Measurements from ENCODE around the gene CLSTN1. TPM values are rescaled to one million over a fixed set of nuclear protein-coding genes. Genes with fewer than 3 reads are reported as not detected.
"Not testable (repeated sequence)": the region's sequence is repeated elsewhere in the genome, so short reads cannot be mapped to it uniquely, and the experiment has no call there.

CLSTN1 gene
- total RNA-seq, 1 donor from 2014 or later, result 84.8 TPM

DNA sequence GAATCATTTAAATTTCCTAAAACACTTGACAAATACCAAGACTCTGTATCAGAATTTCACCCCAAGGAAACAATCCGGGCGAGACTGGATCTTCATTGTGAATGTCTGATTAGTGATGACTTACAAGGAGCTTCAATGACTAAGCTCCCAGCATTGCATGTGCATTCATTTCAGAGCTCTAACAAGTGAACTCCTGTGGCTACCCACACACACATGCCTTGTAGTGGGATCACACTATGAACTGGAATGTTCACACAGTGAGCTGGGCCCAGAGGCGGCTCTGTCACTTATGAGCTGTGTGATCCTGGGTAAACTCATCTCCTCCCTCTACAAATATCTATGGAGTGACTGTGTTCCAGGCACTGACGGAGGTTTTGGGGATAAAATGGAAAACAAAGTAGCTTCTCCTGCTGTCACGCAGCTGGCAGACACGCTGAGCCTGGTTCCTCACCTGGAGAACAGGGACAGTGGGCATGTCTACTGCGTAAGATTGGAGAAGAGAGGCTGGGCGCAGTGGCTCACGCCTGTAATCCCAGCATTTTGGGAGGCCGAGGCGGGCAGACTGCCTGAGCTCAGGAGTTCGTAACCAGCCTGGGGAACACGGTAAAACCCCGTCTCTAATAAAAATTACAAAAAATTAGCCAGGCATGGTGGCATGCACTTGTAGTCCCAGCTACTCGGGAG is 56.9 kb downstream of the CLSTN1 start:
- TF ChIP-seq, protein P1, sequence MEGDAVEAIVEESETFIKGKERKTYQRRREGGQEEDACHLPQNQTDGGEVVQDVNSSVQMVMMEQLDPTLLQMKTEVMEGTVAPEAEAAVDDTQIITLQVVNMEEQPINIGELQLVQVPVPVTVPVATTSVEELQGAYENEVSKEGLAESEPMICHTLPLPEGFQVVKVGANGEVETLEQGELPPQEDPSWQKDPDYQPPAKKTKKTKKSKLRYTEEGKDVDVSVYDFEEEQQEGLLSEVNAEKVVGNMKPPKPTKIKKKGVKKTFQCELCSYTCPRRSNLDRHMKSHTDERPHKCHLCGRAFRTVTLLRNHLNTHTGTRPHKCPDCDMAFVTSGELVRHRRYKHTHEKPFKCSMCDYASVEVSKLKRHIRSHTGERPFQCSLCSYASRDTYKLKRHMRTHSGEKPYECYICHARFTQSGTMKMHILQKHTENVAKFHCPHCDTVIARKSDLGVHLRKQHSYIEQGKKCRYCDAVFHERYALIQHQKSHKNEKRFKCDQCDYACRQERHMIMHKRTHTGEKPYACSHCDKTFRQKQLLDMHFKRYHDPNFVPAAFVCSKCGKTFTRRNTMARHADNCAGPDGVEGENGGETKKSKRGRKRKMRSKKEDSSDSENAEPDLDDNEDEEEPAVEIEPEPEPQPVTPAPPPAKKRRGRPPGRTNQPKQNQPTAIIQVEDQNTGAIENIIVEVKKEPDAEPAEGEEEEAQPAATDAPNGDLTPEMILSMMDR (IDR thresholded peaks at IDR 0.05; ENCODE audit: unreplicated experiment), result no peak
- no peaks in the 10 kb centered on the region for H3K36me3 Mint-ChIP-seq (ENCODE audit: low read depth, unreplicated experiment)
- H3K4me1 Mint-ChIP-seq (ENCODE audit: unreplicated experiment), result peaks cover under 1% of the 10 kb centered on the region
- no peaks in the 10 kb centered on the region for H3K9me3 Mint-ChIP-seq (ENCODE audit: unreplicated experiment)
- no peak overlapping the region for H3K4me3 Mint-ChIP-seq (ENCODE audit: unreplicated experiment)
- H3K27ac Mint-ChIP-seq (ENCODE audit: unreplicated experiment), result no peak overlapping the region
- DNase-seq (ENCODE audit: low spot score), result no peak
- no peaks in the 10 kb centered on the region for H3K27me3 Mint-ChIP-seq (ENCODE audit: unreplicated experiment)

DNA sequence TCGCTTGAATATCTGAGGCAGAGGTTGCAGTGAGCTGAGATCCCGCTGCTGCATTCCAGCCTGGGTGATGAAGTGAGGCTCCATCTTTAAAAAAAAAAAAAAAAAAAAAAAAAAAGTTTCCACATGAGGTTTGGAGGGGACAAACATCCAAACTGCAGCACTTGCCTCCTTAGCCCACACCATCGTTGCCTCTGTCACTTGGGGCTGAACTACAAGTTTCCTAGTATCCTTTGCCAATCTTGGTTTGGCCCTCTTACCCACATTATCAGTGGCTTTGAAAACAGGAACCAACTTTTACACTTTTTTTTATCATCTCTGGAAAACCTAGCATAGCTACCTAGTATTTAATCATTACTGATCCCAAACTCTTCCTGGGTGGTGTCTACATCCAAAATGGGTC is 59.2 kb downstream of the CLSTN1 start:
- no peak overlapping the region for H3K4me3 Mint-ChIP-seq (ENCODE audit: unreplicated experiment)
- H3K36me3 Mint-ChIP-seq (ENCODE audit: low read depth, unreplicated experiment), result no peaks in the 10 kb centered on the region
- H3K4me1 Mint-ChIP-seq (ENCODE audit: unreplicated experiment), result peaks cover 8% of the 10 kb centered on the region
- TF ChIP-seq, protein P1 (IDR thresholded peaks at IDR 0.05; ENCODE audit: unreplicated experiment), result no peak
- no peak overlapping the region for H3K27ac Mint-ChIP-seq (ENCODE audit: unreplicated experiment)
- no peaks in the 10 kb centered on the region for H3K9me3 Mint-ChIP-seq (ENCODE audit: unreplicated experiment)
- no peak for DNase-seq (ENCODE audit: low spot score)
- peaks cover 1% of the 10 kb centered on the region for H3K27me3 Mint-ChIP-seq (ENCODE audit: unreplicated experiment)

DNA sequence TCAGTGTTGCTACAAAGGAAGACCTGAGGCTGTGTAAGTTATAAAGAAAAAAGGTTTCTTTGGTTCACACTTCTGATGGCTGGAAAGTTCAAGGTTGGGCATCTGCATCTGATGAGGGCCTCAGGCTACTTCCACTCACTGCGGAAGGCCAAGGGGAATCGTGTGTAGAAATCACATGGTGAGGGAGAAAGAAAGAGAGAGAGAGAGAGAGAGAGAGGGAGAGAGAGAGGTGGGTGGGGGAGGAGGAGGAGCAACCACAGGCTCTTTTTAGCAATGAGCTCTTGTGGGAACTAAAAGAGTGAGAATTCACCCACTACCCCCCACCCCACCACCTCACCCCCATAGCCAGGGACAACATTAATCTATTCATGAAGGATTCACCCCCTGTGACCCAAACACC is 59.9 kb downstream of the CLSTN1 start:
- TF ChIP-seq, protein P1 (IDR thresholded peaks at IDR 0.05; ENCODE audit: unreplicated experiment), result no peak
- H3K4me3 Mint-ChIP-seq (ENCODE audit: unreplicated experiment), result no peak overlapping the region
- H3K4me1 Mint-ChIP-seq (ENCODE audit: unreplicated experiment), result peaks cover 8% of the 10 kb centered on the region
- H3K36me3 Mint-ChIP-seq (ENCODE audit: low read depth, unreplicated experiment), result no peaks in the 10 kb centered on the region
- no peak overlapping the region for H3K27ac Mint-ChIP-seq (ENCODE audit: unreplicated experiment)
- DNase-seq (ENCODE audit: low spot score), result no peak
- peaks cover 1% of the 10 kb centered on the region for H3K27me3 Mint-ChIP-seq (ENCODE audit: unreplicated experiment)
- no peaks in the 10 kb centered on the region for H3K9me3 Mint-ChIP-seq (ENCODE audit: unreplicated experiment)

DNA sequence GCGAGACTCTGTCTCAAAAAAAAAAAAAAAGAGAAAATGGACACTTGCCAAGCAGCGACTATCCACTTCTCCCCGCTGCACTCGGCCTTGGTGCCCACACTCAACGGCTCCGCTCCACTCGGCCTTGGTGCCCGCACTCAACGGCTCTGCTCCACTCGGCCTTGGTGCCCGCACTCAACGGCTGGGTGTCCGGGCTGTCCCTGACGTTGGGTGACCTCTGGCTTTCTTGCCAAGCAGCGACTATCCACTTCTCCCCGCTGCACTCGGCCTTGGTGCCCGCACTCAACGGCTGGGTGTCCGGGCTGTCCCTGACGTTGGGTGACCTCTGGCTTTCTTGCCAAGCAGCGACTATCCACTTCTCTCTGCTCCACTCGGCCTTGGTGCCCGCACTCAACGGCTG is 61.3 kb downstream of the CLSTN1 start:
- not testable (repeated sequence) for H3K4me3 Mint-ChIP-seq (ENCODE audit: unreplicated experiment); H3K4me1 Mint-ChIP-seq (ENCODE audit: unreplicated experiment); H3K27me3 Mint-ChIP-seq (ENCODE audit: unreplicated experiment); DNase-seq (ENCODE audit: low spot score); H3K36me3 Mint-ChIP-seq (ENCODE audit: low read depth, unreplicated experiment); H3K9me3 Mint-ChIP-seq (ENCODE audit: unreplicated experiment); H3K27ac Mint-ChIP-seq (ENCODE audit: unreplicated experiment)

DNA sequence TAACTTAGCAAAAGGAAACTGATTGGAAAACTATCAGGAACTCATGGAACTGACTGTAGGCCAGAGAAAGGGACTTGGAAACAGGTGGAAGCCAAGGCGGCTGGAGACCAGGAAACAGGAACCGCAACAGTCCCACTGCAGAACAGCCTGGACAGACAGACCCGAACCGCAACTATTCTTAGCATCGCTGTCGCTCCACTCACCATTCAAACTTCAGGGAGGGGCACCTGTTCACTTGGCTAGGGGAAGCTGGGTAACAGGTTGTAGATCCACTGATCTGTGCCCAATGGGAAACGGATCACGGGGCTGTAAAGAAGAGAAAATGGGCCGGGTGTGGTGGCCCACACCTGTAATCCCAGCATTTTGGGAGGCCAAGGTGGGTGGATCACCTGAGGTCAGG is 61.9 kb downstream of the CLSTN1 start:
- H3K4me3 Mint-ChIP-seq (ENCODE audit: unreplicated experiment), result no peak overlapping the region

More for the DNA sequence above, 61.9 kb downstream of the CLSTN1 start:
- peak overlapping the region; percentile 37 for H3K27ac Mint-ChIP-seq (ENCODE audit: unreplicated experiment)
- H3K36me3 Mint-ChIP-seq (ENCODE audit: low read depth, unreplicated experiment), result no peaks in the 10 kb centered on the region
- peak; percentile 8 for DNase-seq (ENCODE audit: low spot score)
- H3K4me1 Mint-ChIP-seq (ENCODE audit: unreplicated experiment), result peaks cover 8% of the 10 kb centered on the region
- H3K9me3 Mint-ChIP-seq (ENCODE audit: unreplicated experiment), result no peaks in the 10 kb centered on the region
- H3K27me3 Mint-ChIP-seq (ENCODE audit: unreplicated experiment), result peaks cover 1% of the 10 kb centered on the region
- TF ChIP-seq, protein P1 (IDR thresholded peaks at IDR 0.05; ENCODE audit: unreplicated experiment), result no peak

All from endothelial cell (in vitro differentiated cells).